Activated T-helper 1 cell treated with anti-CD3 and anti-CD28 coated beads, Interleukin-2, amount 50 U/mL, for 16 hours (primary cell): ENCODE measurements around the gene SDK1.

ENCODE experiments used
- DNase-seq, 2 donors: peaks; one replicate each; pipeline ENCODE4 v3.0.0-alpha.2; 2020; ENCODE audit warnings: low read depth in 1 of 2, low spot score in 1 of 2

SDK1 gene

GRCh38 chr7:3455806-3456595 is 154.9 kb downstream of the SDK1 start:
- no peak for DNase-seq

DNA sequence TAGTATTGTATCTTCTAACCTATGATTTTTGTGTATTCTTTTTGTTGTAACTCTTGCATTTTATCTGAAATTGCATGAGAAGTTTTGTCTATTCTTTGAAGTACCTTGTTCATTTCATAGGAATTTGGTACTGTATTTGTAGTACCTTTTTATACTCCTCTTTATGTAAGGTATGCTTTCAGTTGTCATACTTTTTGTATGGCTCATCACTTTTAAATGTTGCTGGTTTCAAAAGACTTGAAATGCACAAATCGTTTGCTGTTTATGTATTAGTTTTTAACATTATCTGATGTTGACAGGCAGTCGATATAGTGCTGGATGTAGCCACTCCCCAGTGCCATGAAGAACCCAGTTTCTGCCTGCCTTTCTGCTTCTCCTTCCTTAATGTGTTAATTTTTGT is 158.1 kb downstream of the SDK1 start:
- DNase-seq = no peak

DNA sequence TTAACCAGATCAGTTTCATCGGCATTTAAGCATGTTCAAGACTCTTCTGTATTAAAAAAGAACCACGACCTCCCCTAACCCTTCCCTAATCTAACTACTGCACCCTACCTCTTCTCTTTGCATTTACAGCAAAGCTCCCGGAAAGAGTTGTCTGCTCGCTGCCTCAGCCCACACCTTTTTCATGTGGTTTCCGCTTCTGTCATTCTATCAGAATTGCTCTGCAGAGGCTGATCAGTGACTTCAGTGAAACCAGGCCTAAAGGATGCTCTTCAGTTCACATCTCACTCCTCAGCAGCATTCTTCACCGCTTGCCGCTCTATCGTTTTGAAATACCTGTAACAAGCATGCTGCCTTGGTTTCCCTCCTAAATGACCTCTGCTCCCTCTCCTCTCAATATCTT is 160.9 kb downstream of the SDK1 start:
- peak; percentile 28 to 31 for DNase-seq

- no peak for DNase-seq
Observed at GRCh38 chr7:3463696-3464095, 162.6 kb downstream of the SDK1 start.

GRCh38 chr7:3464900-3465622 is 164.0 kb downstream of the SDK1 start:
- no peak for DNase-seq

- DNase-seq = no peak
Observed at GRCh38 chr7:3466261-3466660, 165.2 kb downstream of the SDK1 start.

DNA sequence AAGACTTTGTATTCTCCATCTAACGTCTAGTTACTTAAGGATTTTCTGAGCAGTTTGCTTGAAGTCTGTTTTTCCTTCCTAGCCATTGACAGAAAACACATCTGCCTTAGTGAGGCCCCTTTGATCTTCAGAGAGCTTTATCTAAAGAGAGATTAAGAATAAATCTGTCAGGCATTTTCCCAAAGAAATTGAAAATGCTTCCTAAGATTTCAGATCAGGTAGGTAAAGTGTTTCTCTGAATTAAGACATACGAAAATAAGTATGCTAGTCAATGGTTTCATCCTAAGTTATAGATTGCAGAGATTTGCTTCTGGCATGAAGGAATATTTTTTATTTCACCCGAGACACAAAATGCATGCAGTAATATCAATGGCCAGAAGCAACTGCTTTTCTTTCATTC is 168.6 kb downstream of the SDK1 start:
- DNase-seq = no peak

DNA sequence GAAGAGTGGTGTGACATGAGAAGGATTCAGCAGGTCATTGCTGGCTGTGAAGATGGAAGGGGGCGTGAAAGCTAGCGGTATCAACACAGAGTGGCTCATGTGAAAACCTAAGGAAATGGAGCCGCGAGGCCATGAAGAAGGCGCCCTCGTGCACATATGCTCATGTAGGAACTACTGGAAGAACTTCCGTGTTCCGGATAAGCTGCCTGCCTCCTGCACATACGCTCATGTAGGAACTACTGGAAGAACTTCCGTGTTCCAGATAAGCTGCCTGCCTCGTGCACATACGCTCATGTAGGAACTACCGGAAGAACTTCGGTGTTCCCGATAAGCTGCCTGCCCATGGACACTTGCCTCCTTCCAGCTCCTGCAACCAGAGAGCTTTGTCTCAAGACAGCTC is 179.1 kb downstream of the SDK1 start:
- no peak for DNase-seq

- DNase-seq = no peak
Observed at GRCh38 chr7:3481435-3481834, 180.4 kb downstream of the SDK1 start.

- DNase-seq = no peak
Observed at GRCh38 chr7:3482147-3482921, 181.3 kb downstream of the SDK1 start.

- DNase-seq = no peak
Observed at GRCh38 chr7:3486841-3487240, 185.8 kb downstream of the SDK1 start.

DNA sequence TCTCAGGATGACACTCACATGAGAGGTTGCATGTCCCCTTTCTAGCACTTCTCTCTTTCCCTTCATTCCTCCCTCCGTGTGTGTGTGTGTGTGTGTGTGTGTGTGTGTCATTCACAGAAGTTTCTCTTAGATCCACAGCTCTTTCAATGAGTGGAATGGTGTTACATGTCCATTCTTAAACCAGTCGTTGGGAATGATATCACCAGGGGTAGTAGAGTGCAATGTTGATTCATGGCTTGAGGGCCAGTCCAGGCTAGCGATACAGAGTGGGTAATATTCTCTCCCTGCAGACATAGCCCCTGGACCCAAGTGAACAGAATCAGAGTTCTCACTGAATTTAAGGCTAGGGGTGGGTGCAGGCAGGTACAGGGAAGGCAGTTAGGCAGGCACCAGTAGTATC is 187.8 kb downstream of the SDK1 start:
- DNase-seq = no peak

DNA sequence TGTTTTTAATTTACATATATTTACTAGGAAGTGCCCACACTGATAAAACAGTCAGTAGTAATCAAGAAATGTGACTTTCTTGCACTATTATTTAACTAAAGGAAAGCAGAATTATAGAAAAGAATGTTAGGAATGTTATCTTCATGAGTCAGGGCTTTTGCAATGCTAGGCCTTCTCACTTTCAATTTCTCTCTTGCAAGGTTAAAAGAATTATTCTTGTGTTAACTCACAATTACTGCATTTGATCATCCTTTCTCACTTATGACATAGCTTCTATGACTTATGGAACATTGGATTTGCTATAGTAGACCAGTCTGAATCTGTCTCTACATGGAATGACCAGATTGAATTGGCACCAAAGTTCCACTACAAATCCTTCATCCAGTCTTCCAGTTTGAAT is 192.4 kb downstream of the SDK1 start:
- no peak for DNase-seq

- no peak for DNase-seq
Observed at GRCh38 chr7:3494947-3495346, 193.9 kb downstream of the SDK1 start.

- DNase-seq = no peak
Observed at GRCh38 chr7:3495530-3495929, 194.5 kb downstream of the SDK1 start.

- no peak for DNase-seq
Observed at GRCh38 chr7:3495954-3496353, 194.9 kb downstream of the SDK1 start.

DNA sequence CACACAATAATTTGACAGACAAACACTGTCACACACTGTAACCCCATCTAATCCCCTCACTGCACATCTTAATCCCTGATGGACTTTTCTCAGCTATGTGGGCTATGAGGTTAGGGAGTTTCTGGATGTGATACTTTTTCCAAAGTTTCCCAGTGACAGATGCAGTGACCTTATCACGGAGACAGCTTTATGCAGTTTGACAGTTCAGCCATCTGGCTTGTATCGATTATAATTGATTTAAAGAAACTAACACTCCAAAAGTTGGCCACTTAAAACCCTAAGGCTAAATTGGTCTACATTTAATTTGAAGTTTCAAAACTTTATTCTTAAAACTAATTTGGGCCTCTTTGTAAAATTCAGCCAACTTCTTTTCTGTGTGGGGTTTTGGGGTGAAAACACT is 196.7 kb downstream of the SDK1 start:
- DNase-seq = no peak

- no peak for DNase-seq
Observed at GRCh38 chr7:3501671-3502070, 200.6 kb downstream of the SDK1 start.

GRCh38 chr7:3504384-3504783 is 203.3 kb downstream of the SDK1 start:
- DNase-seq = no peak

DNA sequence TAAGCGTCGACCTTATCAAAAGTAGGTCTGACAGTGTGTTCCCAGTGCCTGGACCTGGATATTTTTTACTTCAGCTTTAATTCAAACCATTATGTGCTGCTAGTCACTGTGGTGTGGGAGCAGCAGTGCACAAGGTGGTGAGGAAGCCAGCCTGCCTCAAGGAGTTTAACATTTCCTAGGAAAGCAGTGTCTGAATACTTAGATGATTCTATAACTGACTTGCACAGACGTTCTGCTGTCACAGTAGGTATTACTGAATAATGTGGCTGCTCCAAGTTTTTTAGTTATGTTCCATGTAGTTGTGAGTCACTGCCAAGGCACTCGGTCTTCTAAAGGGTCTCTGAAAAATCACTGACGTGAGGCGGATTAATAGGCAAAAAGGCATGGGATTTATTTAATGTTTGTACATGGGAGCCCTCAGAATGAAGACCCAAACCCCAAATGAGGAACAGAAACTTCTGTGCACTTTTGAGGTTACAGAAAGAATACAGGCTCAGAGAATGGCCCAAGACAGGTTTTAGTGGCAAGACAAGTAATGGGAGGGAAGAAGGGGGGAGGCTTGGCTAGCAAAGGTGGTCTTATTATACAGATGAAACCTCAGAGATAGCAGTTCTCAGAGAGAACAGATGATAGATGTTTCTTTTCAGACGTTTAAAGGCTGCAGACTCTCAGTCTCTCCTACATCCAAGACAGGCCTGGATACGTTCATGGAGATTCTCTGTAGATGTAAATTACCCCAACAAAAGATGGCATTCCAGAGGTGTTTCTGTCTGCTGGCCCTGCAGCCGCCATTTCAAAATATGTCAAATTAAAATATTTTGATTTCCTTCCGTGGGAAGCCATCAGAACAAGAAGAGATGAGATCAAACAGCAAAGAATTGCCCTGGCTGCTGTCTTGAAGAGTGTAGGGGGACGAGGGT is 209.3 kb downstream of the SDK1 start:
- DNase-seq = no peak

GRCh38 chr7:3517344-3517743 is 216.3 kb downstream of the SDK1 start:
- DNase-seq = no peak
